Limb (tissue), 2 donors: ENCODE data around the gene TMEM43.

Experiments used
- DNase-seq, 2 donors: peaks; one replicate each; pipeline ENCODE4 v3.0.0-alpha.2; 2016; ENCODE audit errors: extremely low spot score in 2 of 2

The TMEM43 gene

GRCh38 chr3:14151471-14152083 lies 26.7 kb downstream of the TMEM43 start:
- DNase-seq: no peak

- DNase-seq: no peak
These were observed 27.5 kb downstream of the TMEM43 start for GRCh38 chr3:14152233-14152962.

- DNase-seq: no peak
These were observed 28.1 kb downstream of the TMEM43 start for GRCh38 chr3:14152963-14153355.

GRCh38 chr3:14153663-14154062 lies 28.8 kb downstream of the TMEM43 start:
- DNase-seq: no peak

GRCh38 chr3:14154276-14154675 lies 29.4 kb downstream of the TMEM43 start:
- no peak for DNase-seq

- DNase-seq: no peak
These were observed 30.1 kb downstream of the TMEM43 start for GRCh38 chr3:14154895-14155440.

GRCh38 chr3:14156201-14156600 lies 31.3 kb downstream of the TMEM43 start:
- no peak for DNase-seq

GRCh38 chr3:14156843-14157561 lies 32.1 kb downstream of the TMEM43 start:
- no peak for DNase-seq

- DNase-seq: no peak
These were observed 33.1 kb downstream of the TMEM43 start for GRCh38 chr3:14157951-14158350.

GRCh38 chr3:14158370-14158769 lies 33.5 kb downstream of the TMEM43 start:
- no peak for DNase-seq

- no peak for DNase-seq
These were observed 34.6 kb downstream of the TMEM43 start for GRCh38 chr3:14159426-14159825.

- no peak for DNase-seq
These were observed 36.4 kb downstream of the TMEM43 start for GRCh38 chr3:14161282-14161681.

- no peak for DNase-seq
These were observed 37.3 kb downstream of the TMEM43 start for GRCh38 chr3:14162178-14162577.

GRCh38 chr3:14166877-14167603 lies 42.2 kb downstream of the TMEM43 start:
- DNase-seq: no peak

- DNase-seq: no peak
These were observed 44.6 kb downstream of the TMEM43 start for GRCh38 chr3:14169435-14169834.

GRCh38 chr3:14169871-14170270 lies 45.0 kb downstream of the TMEM43 start:
- no peak for DNase-seq

GRCh38 chr3:14170531-14171159 lies 45.8 kb downstream of the TMEM43 start:
- DNase-seq: no peak

GRCh38 chr3:14172496-14172895 lies 47.6 kb downstream of the TMEM43 start:
- DNase-seq: no peak

- no peak for DNase-seq
These were observed 49.6 kb downstream of the TMEM43 start for GRCh38 chr3:14174483-14174882.

GRCh38 chr3:14175383-14176037 lies 50.7 kb downstream of the TMEM43 start:
- no peak for DNase-seq
